ENCODE data around the gene PDE7B. TPM values are rescaled to one million over a fixed set of nuclear protein-coding genes. Genes with fewer than 3 reads are reported as not detected.
A peak's percentile ranks its signal among the peaks of the same experiment; 100 is the strongest.
"Not testable (repeated sequence)": the region's sequence is repeated elsewhere in the genome, so short reads cannot be mapped to it uniquely, and the experiment has no call there.

PDE7B gene
- total RNA-seq, 1 donor from 2014 or later, result 1.0 TPM

DNA sequence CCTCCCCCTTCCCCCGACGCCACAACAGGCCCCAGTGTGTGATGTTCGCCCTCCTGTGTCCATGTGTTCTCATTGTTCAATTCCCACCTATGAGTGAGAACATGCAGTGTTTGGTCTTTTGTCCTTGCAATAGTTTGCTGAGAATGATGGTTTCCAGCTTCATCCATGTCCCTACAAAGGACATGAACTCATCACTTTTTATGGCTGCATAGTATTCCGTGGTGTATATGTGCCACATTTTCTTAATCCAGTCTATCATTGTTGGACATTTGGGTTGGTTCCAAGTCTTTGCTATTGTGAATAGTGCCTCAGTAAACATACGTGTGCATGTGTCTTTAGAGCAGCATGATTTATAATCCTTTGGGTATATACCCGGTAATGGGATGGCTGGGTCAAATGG is 287.6 kb downstream of the PDE7B start:
- not testable (repeated sequence) for DNase-seq (ENCODE audit: low read depth)

DNA sequence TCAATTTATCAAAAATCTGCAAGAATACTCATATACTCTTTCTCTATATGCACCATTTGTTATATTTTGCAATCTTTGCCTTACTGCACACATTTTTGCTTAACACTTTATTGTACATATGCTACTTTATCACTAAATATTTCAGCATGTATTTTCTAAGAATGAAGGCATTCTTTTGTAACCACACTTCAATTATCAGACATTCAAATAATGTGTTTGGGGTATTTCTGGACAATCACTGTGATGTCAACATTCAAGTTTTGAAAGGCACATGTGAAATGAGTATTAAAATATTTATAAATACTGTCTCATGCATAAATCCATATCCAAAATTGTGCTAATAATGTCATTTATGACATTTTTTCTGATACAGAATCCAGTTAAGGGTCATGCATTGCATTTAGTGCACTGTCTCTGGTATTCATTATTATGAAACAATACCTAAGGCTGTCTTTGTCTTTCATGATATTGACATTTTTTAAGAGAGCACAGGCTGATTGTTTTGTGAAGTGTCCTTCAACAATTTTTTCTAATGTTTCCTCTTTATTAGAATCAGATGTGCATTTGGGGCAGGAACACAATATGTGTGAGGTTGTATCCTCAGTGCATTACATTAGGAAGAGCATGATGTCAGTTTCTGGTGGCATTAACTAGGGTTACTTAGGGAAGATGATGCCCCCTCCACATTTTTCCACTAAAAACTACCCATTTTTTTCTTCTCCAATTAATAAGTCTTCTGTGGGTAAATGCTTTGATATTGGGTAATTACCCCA is 292.9 kb downstream of the PDE7B start:
- DNase-seq (ENCODE audit: low read depth), result no peak

DNA sequence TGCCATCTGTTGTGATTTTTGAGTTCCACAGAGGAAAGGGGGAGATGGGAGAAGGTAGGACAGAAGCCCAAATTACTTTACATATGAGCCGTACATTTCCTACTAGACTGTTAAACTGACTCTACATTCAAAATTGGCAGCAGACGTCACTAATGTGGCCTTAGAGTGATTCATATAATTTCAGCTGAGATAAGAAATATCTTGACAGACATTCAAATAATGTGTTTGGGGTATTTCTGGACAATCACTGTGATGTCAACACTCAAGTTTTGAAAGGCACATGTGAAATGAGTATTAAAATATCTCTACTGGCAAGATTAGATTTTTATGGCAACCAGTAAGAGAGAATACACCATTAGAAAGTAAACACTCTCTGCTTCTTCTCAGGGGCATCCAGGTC is 294.6 kb downstream of the PDE7B start:
- no peak for DNase-seq (ENCODE audit: low read depth)

DNA sequence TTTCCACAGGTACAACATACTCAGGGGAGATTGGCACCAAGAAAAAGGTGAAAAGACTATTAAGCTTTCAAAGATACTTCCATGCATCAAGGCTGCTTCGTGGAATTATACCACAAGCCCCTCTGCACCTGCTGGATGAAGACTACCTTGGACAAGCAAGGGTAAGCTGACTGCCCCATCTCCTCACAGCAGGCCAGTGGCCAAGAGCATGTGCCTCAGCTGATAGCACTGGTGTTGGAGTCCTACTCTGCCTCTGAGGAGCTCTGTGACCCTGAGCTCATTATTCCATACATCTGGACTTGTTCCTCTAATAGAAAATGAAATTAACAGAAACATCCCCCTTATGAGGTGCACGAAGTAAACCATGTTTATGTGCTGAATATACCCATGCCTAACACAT is 295.8 kb downstream of the PDE7B start:
- no peak for DNase-seq (ENCODE audit: low read depth)

DNA sequence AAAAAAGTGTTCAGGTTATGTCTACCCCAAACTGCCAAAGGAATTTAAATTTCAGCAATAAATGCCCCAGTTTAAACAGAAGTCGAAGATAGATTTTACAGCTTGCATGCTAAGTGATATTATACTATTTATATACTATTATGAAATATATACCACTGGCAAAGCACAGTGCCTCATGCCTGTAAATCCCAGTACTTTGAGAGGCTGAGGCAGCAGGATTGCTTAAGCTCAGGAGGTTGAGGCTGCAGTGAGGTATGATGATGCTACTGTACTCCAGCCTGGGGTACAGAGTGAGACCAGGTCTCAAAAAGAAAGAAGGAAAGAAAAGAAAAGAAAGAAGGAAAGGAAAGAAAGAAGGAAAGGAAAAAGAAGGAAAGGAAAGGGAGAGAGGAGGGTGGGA is 296.6 kb downstream of the PDE7B start:
- DNase-seq (ENCODE audit: low read depth), result no peak

DNA sequence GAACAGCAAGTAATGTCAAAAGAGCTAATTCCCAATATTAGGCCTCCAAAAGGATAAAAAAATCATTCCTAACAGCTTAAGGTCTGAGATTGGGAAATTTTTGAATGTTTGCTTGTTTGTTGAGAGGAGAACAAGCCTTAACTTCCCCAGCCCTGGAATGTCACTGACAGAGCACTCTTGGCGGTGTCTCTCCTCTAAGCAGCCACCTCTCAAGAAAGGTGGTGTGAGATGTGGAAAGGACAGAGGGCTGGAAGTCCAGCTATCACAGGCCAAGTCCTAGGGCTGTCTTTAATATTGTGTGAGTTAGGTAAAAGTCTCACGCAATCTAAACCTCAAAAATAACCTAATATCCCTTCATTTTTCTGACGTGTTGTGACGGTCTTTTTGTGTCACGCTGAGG is 297.0 kb downstream of the PDE7B start:
- no peak for DNase-seq (ENCODE audit: low read depth)

DNA sequence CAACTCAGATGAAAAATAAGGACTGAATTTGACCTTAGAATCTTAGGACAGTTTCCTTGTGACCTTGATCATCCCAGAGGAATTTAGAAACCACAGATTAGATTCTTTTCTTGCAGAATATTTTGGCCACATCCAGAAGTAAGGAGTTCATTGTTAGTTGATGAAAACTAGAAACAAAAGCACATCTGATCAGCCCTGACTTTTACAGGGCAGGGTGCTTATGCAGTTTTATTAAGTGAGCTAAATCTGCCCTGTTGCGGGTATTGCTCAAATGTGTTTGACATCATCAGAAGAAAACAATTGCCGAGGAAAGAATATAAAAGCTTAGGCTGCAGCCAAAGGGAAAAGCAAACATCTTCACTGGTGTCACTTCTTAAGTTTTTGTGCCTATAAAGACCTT is 297.8 kb downstream of the PDE7B start:
- DNase-seq (ENCODE audit: low read depth), result no peak

DNA sequence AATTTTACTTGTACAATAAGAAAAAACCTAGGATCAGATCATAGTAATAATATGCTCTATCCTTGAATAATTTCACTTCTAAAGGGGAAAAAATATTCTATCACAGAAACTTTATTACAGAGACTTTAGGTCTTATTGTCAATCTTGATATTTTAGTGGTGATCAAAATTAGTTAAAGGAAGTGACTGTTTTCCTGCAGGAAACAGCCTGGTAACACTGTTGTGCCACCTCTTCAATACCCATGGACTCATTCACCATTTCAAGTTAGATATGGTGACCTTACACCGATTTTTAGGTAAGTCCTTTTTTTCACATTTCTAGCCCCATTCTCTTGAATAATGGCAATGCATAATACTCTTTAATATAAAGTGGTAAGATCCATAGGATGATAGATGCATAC is 299.5 kb downstream of the PDE7B start:
- DNase-seq (ENCODE audit: low read depth), result no peak

DNA sequence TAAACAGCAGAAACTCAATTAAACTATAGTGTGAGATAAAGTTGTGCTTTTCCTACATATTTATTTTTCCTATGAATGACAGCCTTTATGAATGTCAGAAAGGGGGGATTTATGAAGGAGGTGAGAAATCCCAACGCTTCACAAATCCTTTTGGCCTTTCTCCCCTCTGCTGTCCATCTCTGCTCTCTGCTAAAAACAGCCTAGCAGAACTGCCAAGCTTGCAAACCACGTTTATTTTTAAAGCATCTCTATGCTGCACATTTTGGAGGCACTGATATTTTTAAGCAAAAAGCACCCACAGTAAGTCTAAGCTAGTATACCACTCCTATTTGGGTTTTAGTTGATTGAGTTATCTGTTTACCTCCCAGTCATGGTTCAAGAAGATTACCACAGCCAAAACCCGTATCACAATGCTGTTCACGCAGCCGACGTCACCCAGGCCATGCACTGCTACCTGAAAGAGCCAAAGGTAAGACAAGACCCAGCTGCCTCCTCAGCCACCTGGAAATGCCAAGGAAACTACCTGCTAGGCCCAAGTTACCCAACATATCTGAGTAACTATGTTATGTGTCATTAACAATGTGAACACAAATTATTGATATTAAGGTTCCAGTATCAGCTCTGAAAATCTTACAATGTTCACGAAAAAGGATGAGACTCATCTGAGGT is 302.3 kb downstream of the PDE7B start:
- DNase-seq (ENCODE audit: low read depth), result no peak

DNA sequence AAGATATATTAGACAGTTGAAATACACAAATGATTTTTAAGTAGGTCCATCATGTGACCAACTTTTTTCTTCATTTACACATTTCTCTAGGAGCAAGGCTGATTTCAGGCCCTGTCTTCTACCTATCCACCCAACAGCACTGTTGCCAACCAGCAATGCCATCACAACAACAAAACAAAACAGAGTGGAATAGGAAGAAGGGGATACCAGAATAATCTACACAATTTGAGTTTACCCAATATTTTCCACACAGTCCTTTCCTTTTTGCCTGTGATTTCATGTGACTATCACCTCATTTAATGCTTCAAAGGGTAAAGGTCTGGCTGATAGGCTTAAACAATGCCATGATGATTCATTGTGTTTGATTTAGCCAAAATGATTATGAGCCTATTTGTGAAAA is 303.7 kb downstream of the PDE7B start:
- no peak for DNase-seq (ENCODE audit: low read depth)

DNA sequence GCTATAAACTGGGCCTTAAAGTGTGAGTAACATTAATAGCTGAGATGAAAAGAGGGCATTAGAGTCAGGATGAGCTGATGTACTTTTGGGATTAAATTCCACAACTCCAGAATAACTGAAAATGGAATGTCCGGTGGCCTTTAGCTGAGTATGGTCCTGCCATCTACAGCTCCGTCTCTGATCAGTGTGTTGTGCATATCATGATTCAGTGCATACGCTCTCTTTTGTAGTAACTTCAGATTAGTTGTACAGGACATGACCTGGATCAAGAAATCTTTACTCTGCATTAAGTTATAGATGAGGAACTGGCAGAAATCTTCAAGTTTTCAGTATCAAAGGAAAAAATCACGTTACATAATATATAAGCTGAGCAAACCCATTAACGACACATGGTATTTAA is 306.2 kb downstream of the PDE7B start:
- no peak for DNase-seq (ENCODE audit: low read depth)

DNA sequence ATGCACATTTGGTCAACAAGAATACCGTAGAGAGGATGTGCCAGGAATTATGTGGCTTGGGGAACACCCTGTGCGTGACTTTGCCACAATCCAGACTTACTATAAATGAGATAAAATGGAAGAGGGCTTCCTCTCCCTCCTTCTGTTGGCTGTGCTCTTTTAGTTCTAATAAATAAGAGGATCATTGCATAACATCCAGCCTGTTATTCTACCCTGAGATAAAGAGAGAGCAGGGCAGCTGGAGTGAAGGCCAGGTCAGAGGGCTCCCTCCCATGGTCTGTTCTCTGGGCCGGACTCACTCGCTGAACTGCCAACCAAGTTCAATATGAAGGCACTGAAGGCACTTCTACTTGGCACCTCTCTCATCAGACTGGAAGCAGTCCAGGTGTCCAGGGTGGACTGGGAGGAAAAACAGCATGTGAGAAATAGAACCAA is 306.9 kb downstream of the PDE7B start:
- no peak for DNase-seq (ENCODE audit: low read depth)

DNA sequence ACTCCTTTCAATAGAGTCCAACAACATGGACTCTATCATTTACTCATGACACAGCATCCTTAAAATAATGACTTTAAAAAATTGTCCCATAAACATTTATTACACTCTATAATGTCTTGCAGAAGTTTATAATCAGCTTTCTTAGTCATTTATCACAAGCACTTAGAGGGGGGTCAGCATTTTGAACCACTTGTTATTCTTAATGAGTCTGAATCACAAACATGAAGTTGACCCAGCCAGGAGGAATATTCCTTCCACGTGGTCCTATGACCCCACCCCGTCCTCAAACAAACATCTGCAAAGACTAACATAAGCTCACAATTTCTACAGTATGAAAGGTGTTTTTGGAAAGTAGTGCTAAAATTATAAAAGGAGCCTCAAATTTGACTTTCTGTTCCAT is 307.5 kb downstream of the PDE7B start:
- no peak for DNase-seq (ENCODE audit: low read depth)

DNA sequence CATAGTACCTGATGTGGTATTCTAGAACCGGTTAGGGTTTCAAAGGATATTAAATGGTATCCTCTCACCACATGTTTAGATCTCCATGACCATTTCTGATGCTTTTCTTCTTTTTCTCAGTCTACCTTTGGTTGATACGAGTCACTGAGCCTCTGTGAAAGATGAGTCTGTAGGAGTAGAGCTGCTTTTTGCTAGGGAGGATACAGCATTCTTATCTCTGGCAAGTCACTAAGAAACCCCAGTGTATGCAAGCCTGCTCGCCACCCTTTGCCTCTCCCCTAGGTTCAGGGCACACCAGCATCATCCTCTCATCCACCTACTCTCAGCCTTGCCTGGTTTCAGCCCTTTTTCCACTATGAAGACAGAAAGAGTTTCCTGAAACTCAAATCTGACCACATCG is 308.7 kb downstream of the PDE7B start:
- no peak for DNase-seq (ENCODE audit: low read depth)

DNA sequence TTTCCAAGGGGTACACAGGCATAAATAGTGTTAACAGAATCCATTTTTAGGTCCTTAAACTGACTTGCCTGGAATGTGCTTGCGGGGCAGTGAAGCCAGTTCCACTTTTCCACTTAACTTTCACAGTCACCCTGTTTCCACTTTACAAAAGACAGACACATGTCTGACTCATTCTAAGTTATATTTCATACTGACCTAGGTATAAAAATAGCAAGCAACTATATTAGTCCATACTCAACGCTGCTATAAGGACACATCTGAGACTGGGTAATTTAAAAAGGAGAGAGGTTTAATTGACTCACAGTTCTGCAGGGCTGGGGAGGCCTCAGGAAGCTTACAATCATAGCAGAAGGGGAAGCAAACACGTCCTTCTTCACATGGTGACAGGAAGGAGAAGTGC is 310.4 kb downstream of the PDE7B start:
- DNase-seq (ENCODE audit: low read depth), result no peak

DNA sequence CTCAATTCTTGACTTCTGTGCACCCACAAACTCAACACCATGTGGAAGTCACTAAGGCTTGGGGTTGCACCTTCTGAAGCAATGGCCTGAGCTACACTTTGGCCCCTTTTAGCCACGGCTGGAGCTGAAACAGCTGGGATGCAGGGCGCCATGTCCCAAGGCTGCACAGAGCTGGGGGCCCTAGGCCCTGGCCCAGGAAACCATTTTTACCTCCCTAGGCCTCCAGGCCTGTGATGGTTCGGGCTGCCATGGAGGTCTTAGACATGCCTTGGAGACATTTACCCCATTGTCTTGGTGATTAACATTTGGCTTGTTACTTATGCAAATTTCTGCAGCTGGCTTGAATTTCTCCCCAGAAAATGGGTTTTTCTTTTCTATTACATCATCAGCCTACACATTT is 311.8 kb downstream of the PDE7B start:
- DNase-seq (ENCODE audit: low read depth), result no peak

DNA sequence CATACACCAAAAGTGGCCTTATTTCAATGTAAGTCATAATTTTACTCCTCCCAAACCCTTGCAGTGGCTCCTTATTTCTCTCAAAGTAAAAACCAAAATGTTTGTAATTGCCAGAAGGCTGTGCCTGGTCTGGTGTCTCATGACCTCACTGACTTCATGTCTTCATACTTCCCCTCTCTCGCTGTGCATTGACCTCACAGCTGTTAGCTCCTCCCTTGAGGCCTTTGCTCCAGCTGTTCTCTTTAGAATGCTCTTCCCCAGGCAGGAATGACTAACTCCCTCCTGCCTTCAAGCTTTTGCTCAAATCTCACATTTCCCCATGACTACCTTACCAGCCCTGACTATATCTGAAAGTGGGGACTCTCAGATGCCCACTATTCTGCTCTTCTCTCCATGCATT is 315.3 kb downstream of the PDE7B start:
- DNase-seq (ENCODE audit: low read depth), result peak; percentile 7

DNA sequence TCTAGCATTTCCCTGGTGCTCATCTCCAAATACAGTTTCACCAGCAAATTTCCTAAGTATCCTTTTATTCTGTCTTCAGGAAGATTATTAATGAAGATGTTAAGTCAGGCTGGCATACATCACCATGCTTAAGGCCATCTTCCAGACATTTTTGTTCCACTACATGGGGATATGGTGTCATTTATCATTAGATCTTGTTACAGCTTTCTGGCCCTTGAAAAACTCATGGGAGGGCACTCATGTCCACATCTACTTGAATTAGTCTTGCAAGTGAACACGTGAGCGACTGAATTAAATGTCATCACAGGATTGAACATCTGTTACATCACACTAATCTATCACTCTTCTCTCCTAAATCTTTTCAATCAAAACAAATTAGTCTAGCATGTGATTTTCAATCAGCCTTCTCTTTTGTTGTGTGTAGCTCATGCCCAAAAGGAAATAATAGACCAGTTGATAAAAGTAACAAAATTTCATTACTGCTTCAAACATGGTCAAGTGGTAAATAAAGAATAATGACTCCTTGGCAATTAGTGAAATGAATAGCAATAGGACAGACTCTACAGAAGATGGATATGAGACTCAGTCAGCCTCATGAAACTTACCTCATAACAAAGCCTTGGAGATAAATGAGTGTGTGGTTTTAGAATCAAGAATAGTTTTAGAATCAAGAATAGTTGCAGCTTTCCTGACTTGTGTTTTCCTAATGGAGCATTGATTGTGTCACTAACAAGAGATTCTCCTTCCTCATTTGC is 318.1 kb downstream of the PDE7B start:
- no peak for DNase-seq (ENCODE audit: low read depth)

DNA sequence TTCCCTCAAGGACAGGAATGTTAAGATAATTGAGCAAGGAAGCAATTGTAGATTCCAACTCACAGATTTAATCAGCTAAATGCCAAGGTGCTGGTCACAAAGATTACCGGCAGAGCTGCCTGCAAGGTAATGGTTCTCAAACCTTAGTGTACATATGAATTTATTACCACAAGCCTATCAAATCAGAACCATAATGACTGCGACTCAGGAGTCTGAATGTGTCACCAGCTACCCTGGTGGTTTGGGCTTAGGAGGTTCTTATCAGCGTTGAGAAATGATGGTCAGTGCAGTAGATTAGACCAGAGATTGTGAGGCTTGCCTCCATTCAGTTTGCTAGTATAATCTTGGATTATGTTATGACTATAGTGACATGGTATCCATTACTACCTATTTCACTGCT is 319.7 kb downstream of the PDE7B start:
- DNase-seq (ENCODE audit: low read depth), result no peak

DNA sequence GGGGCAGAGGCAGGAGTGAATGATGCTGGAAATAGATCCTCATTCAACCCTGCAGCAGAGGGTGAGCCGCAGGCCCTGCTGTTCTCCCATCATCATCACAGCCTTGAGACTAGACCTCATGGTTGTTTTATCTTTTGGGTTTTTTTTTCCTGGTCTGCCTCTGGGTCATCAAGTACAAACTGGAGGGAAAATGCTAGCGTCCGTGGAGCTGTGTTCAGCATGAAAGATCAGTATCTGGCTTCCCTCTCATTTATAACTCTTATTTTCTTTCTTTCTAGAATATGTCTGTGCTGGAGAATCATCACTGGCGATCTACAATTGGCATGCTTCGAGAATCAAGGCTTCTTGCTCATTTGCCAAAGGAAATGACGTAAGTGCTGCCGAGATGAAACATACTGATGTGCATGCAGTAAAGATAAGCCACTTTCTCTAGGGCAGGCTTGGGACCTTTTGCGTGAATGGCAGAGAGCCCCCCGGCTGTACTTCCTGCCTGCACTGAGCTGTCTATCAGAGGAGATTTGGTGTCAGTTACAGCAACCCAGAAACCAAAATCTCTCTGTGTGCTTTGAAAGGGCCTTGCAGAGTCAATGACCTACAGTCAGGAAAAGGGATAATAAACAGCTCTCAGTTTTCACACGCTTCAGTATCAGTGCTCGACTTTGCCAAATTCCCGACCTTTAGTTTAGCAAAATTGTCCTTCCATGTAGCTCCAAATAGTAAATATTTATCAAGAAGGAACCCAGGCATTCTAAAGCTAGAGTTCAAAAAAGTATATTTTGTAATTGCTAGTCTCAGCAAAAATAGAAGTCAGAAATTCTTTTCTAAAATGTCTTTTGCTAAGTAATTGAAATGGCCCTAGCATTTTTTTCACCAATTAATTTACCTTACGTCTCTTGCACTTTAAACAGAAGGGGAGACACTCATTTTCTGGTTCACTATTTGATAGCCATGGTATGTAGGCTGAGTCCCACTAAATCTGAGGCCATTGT is 322.3 kb downstream of the PDE7B start:
- DNase-seq (ENCODE audit: low read depth), result no peak

DNA sequence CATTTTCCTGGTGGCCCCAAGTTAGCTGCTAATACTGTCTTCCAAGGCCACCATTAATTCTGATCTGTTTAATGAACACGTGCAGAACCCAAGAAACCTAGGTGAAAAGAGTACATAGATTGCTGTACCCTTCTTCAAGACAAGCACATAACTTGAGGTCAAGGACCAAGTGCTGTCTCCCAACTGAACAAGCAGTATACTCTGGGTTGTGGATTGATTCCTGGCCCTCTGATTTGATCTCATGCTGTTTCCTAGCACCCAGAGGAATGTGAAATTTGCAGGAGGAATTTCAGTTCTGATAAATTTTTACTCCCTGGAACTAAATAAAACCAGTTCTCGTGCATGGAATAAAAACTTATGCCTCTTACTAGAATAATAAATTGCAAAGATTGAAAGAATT is 323.0 kb downstream of the PDE7B start:
- DNase-seq (ENCODE audit: low read depth), result no peak
